Measurements from ENCODE around the gene LNP1. TPM values are rescaled to one million over a fixed set of nuclear protein-coding genes. Genes with fewer than 3 reads are reported as not detected.

The LNP1 gene
- total and polyA plus RNA-seq, 9 donors: 2.4 to 7.9 (median 4.4) TPM

DNA sequence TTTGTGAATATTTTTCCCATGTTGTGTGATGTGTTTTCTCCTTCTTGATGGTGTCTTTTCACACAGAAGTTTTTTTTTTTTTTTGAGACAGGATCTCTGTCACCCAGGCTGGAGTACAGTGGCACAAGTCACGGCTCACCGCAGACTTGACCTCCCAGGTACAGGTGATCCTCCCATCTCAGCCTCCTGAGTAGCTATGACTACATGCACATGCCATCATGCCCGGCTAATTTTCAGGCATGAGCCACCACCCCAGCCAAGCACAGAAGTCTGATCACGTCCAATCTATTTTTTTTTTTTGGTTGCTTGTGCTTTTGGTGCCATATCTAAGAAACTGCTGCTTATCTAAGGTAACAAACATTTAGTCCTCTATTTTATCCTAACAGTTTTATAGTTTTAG, 25.0 kb upstream of the LNP1 start:
- H3K4me3 ChIP-seq: no peak overlapping the region
- no peaks in the 10 kb centered on the region for H3K27me3 ChIP-seq
- no peak overlapping the region for H3K27ac ChIP-seq
- intact Hi-C loops (cut with DNase I): no loop called here
- no peaks in the 10 kb centered on the region for H3K4me1 ChIP-seq (ENCODE audit: insufficient read depth)
- no peaks in the 10 kb centered on the region for H3K36me3 ChIP-seq
- no peak for TF ChIP-seq POLR2A (IDR thresholded peaks at IDR 0.05)
- TF ChIP-seq EP300 (IDR thresholded peaks at IDR 0.05): no peak
- TF ChIP-seq CTCF (IDR thresholded peaks at IDR 0.05): no peak
- DNase-seq: no peak
- 90 to 99% (median 96%) methylated on average over 4 of the region's 4 CpGs for WGBS, 3 donors
- H3K9me3 ChIP-seq: no peaks in the 10 kb centered on the region

DNA sequence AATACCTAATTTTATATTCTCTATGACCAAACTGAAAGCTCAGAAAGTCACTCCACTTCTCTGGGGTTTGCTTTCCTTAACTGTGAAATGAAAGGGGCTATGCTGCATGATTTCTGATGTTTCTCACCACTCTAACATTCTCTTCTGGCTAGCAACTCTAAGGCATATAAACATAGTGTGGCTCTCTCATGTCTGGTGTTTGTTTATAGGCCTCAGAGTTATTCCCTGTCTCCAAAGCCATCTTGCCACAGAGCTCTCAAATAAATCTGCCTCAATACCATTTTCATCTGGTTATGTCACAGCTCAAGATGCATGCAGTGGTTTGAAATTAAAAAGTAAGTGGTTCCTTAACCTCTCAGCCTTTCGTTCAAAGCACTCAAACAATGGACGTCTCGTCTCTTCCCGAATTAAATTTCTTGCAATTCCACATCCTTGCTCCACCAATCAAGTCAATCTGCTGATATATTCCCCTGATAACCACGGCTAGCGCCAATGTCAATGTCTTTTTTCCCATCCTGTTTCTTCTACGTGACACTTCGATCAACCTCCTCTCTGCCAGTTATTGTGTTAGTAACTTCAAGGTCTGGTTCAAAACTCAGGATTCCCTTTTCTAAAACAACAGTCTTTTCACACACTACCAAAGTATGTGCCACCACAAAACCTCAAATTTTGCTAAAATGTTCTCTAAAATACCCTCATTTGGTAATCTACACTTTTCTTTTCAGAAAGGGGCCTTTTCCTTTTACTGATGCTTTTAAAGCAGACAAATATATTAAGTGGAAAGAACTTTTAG, 16.4 kb upstream of the LNP1 start:
- peaks cover 3% of the 10 kb centered on the region for H3K4me1 ChIP-seq (ENCODE audit: insufficient read depth)
- H3K9me3 ChIP-seq: no peaks in the 10 kb centered on the region
- intact Hi-C loops (cut with DNase I): no loop called here
- no peak overlapping the region for H3K4me3 ChIP-seq
- WGBS, 3 donors: 80 to 94% (median 86%) methylated on average over 8 of the region's 8 CpGs
- H3K27me3 ChIP-seq: no peaks in the 10 kb centered on the region
- H3K36me3 ChIP-seq: no peaks in the 10 kb centered on the region
- TF ChIP-seq CTCF (IDR thresholded peaks at IDR 0.05): no peak
- TF ChIP-seq POLR2A (IDR thresholded peaks at IDR 0.05): no peak
- no peak for TF ChIP-seq EP300 (IDR thresholded peaks at IDR 0.05)
- no peak for DNase-seq
- no peak overlapping the region for H3K27ac ChIP-seq

- no peak for DNase-seq
- H3K27me3 ChIP-seq: no peaks in the 10 kb centered on the region
- H3K27ac ChIP-seq: no peak overlapping the region
- TF ChIP-seq EP300 (IDR thresholded peaks at IDR 0.05): no peak
- TF ChIP-seq POLR2A (IDR thresholded peaks at IDR 0.05): no peak
- no peak for TF ChIP-seq CTCF (IDR thresholded peaks at IDR 0.05)
- no peak overlapping the region for H3K4me3 ChIP-seq
- no peaks in the 10 kb centered on the region for H3K36me3 ChIP-seq
- H3K4me1 ChIP-seq (ENCODE audit: insufficient read depth): peaks cover 3% of the 10 kb centered on the region
- intact Hi-C loops (cut with DNase I): no loop called here
- no peaks in the 10 kb centered on the region for H3K9me3 ChIP-seq
These were observed 14.8 kb upstream of the LNP1 start for GRCh38 chr3:100386437-100387074.

DNA sequence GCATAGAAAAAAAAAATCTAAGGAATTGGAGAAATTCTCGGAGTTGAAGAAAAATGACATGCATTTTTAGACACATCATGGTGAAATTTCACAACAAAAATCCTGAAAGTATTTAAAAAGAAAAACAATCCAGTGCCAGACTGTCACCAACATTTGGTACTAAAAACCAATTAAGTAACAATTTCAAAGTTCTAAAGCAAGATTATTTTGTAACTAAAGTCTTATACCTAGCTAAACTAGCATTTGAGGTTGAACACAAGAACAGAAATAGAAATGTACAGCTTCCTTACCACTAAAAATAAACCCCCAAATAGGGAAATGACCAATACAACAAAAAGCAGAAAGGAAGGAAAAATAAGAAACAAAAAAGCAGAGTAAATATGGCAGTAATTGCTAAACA, 12.3 kb upstream of the LNP1 start:
- TF ChIP-seq EP300 (IDR thresholded peaks at IDR 0.05): no peak
- no peak for TF ChIP-seq CTCF (IDR thresholded peaks at IDR 0.05)
- no peak for TF ChIP-seq POLR2A (IDR thresholded peaks at IDR 0.05)
- Histone ChIP-seq H3K27me3 (no peaks in the 10 kb centered on the region), H3K9me3 (no peaks in the 10 kb centered on the region), H3K4me3 (no peak overlapping the region), H3K36me3 (no peaks in the 10 kb centered on the region), H3K4me1 (ENCODE audit: insufficient read depth) (peaks cover 3% of the 10 kb centered on the region), H3K27ac (no peak overlapping the region)
- intact Hi-C loops (cut with DNase I): no loop called here
- DNase-seq: no peak
- WGBS, 3 donors: 95 to 99% (median 97%) methylated on average over 1 of the region's 1 CpG

Measured in ovary (tissue), 9 donors.